Frontal cortex (tissue), 4 donors: ENCODE data around the gene PSMC1. TPM values are rescaled to one million over a fixed set of nuclear protein-coding genes. Genes with fewer than 3 reads are reported as not detected.

Source experiments
- DNase-seq, 2 donors: peaks; one replicate each; pipeline ENCODE4 v3.0.0; 2012; ENCODE audit warnings: low spot score in 2 of 2
- FAIRE-seq: peaks from 2 replicates; lab custom pipeline; 2012; peaks lifted over from hg19 to GRCh38; lab: Jason Lieb, UNC
- total RNA-seq: library from RNA; depleted of rRNA; stranded (reverse); fragments of >200 nt; gene quantifications from one replicate; pipeline ENCODE4 v1.2.3, GENCODE V29; 2014
- donor health status: control.
- donor health status: control.
- donor health status: control.

The PSMC1 gene
- total RNA-seq, 1 donor from 2014 or later, result 56.3 TPM

- DNase-seq, result no peak
- FAIRE-seq, result no peak
These were observed 19.1 kb downstream of the PSMC1 start for GRCh38 chr14:90275458-90275814.

GRCh38 chr14:90275820-90276219 lies 19.5 kb downstream of the PSMC1 start:
- DNase-seq (no peak), FAIRE-seq (no peak)

- DNase-seq (no peak), FAIRE-seq (no peak)
These were observed 20.5 kb downstream of the PSMC1 start for GRCh38 chr14:90276646-90277367.

GRCh38 chr14:90277581-90278198 lies 21.3 kb downstream of the PSMC1 start:
- FAIRE-seq, result no peak
- DNase-seq, result no peak

GRCh38 chr14:90278199-90279175 lies 22.1 kb downstream of the PSMC1 start:
- DNase-seq, result no peak
- FAIRE-seq, result no peak

- DNase-seq (no peak), FAIRE-seq (no peak)
These were observed 23.7 kb downstream of the PSMC1 start for GRCh38 chr14:90280096-90280495.

- DNase-seq, result no peak
These were observed 24.9 kb downstream of the PSMC1 start for GRCh38 chr14:90281261-90281660.

GRCh38 chr14:90281756-90282155 lies 25.4 kb downstream of the PSMC1 start:
- FAIRE-seq, result no peak
- no peak for DNase-seq

More at GRCh38 chr14:90281261-90281660, 24.9 kb downstream of the PSMC1 start:
- FAIRE-seq, result no peak

- no peak for FAIRE-seq
- DNase-seq, result no peak
These were observed 31.4 kb downstream of the PSMC1 start for GRCh38 chr14:90287791-90288190.

- FAIRE-seq, result no peak
These were observed 32.5 kb downstream of the PSMC1 start for GRCh38 chr14:90288651-90289355.

GRCh38 chr14:90290337-90291011 lies 34.1 kb downstream of the PSMC1 start:
- no peak for DNase-seq
- no peak for FAIRE-seq

More at GRCh38 chr14:90288651-90289355, 32.5 kb downstream of the PSMC1 start:
- DNase-seq, result no peak

- no peak for FAIRE-seq
- DNase-seq, result no peak
These were observed 35.3 kb downstream of the PSMC1 start for GRCh38 chr14:90291699-90292098.

GRCh38 chr14:90293766-90294730 lies 37.7 kb downstream of the PSMC1 start:
- DNase-seq (no peak), FAIRE-seq (no peak)

GRCh38 chr14:90294872-90295271 lies 38.5 kb downstream of the PSMC1 start:
- DNase-seq (no peak), FAIRE-seq (no peak)

GRCh38 chr14:90295870-90296516 lies 39.6 kb downstream of the PSMC1 start:
- DNase-seq (no peak), FAIRE-seq (no peak)

- no peak for FAIRE-seq
- DNase-seq, result no peak
These were observed 40.3 kb downstream of the PSMC1 start for GRCh38 chr14:90296641-90297040.

- FAIRE-seq (no peak), DNase-seq (no peak)
These were observed 41.7 kb downstream of the PSMC1 start for GRCh38 chr14:90297876-90298629.
